HEK293 (cell line): ENCODE results near the gene ITGA3.

ENCODE experiments used
- CTCF ChIA-PET: fragments of 350-600 bp; formaldehyde crosslinking; extraction: SDS; loops from one replicate; lab custom pipeline; 2021; ENCODE audit warnings: antibody characterized with exemption; lab: Yijun Ruan, JAX
- POLR2A ChIA-PET: fragments of 300-600 bp; formaldehyde crosslinking; extraction: SDS; loops from one replicate; lab custom pipeline; 2020; ENCODE audit warnings: antibody characterized with exemption, inconsistent platforms; lab: Yijun Ruan, JAX
- H3K27ac ChIP-seq: fragments of 200-500 bp; sonication (Bioruptor generic); 2 replicates; pipeline ENCODE4 v1.5.1; 2014; ENCODE audit warnings: low read depth, low read length, control low read depth, inconsistent platforms; ENCODE audit errors: extremely low read depth
- H3K36me3 ChIP-seq, 2 experiments: fragments of 200-500 bp in 1 of 2; sonication (Bioruptor generic) in 1 of 2; 1 replicate in 1 of 2; 2 replicates in 1 of 2; pipeline ENCODE4 v1.5.1; 2014 to 2017; ENCODE audit warnings: inconsistent platforms in 2 of 2, low read length in 2 of 2; ENCODE audit not compliant: control insufficient read depth in 2 of 2, insufficient read depth in 1 of 2
- H3K4me1 ChIP-seq: fragments of 200-500 bp; sonication (Bioruptor generic); 2 replicates; pipeline ENCODE4 v1.5.1; 2014; ENCODE audit warnings: mild to moderate bottlenecking, low read length, inconsistent platforms; ENCODE audit not compliant: control insufficient read depth, insufficient read depth
- H3K4me3 ChIP-seq: 2 replicates; pipeline ENCODE4 v1.5.1; 2011; ENCODE audit warnings: low read depth, mild to moderate bottlenecking, control low read depth, low read length, moderate library complexity
- H3K9me3 ChIP-seq: fragments of 200-500 bp; sonication (Bioruptor generic); 2 replicates; pipeline ENCODE4 v1.5.1; 2014; ENCODE audit warnings: low read depth, low read length, inconsistent platforms; ENCODE audit not compliant: control insufficient read depth, insufficient read depth
- EGR2 ChIP-seq: fragments of 450-650 bp; formaldehyde crosslinking; IDR thresholded peaks from 2 replicates; pipeline ENCODE4 v1.5.1; 2016; ENCODE audit warnings: low read depth, missing biosample characterization, missing genetic modification characterization
- HOXA7 ChIP-seq: sonication (generic); formaldehyde crosslinking; IDR thresholded peaks from 2 replicates; pipeline ENCODE4 v1.8.1; 2022; ENCODE audit warnings: missing genetic modification reagents, borderline replicate concordance
- ZFHX2 ChIP-seq: fragments of 450-650 bp; formaldehyde crosslinking; conservative IDR thresholded peaks from 2 replicates; pipeline ENCODE4 v1.5.1; 2016; ENCODE audit warnings: missing biosample characterization, missing genetic modification characterization
- ZNF146 ChIP-seq: fragments of 450-650 bp; formaldehyde crosslinking; IDR thresholded peaks from 2 replicates; pipeline ENCODE4 v1.5.1; 2016; ENCODE audit warnings: missing biosample characterization, missing genetic modification characterization
- ZNF211 ChIP-seq: fragments of 450-650 bp; formaldehyde crosslinking; IDR thresholded peaks from 2 replicates; pipeline ENCODE4 v1.5.1; 2016; ENCODE audit warnings: low read depth, missing biosample characterization, missing genetic modification characterization
- ZNF292 ChIP-seq: fragments of 450-650 bp; formaldehyde crosslinking; IDR thresholded peaks from 2 replicates; pipeline ENCODE4 v1.5.1; 2016; ENCODE audit warnings: low read depth, missing biosample characterization, missing genetic modification characterization, borderline replicate concordance
- ZNF391 ChIP-seq: fragments of 450-650 bp; formaldehyde crosslinking; IDR thresholded peaks from 2 replicates; pipeline ENCODE4 v1.5.1; 2016; ENCODE audit warnings: low read depth, missing biosample characterization, missing genetic modification characterization, borderline replicate concordance
- ZNF514 ChIP-seq: fragments of 450-650 bp; formaldehyde crosslinking; IDR thresholded peaks from 2 replicates; pipeline ENCODE4 v1.5.1; 2016; ENCODE audit warnings: missing biosample characterization, missing genetic modification characterization
- ZNF529 ChIP-seq: fragments of 450-650 bp; formaldehyde crosslinking; IDR thresholded peaks from 2 replicates; pipeline ENCODE4 v1.5.1; 2017; ENCODE audit warnings: missing genetic modification characterization, missing biosample characterization; ENCODE audit not compliant: insufficient replicate concordance
- ZNF621 ChIP-seq: fragments of 450-650 bp; formaldehyde crosslinking; IDR thresholded peaks from 2 replicates; pipeline ENCODE4 v1.5.1; 2017; ENCODE audit warnings: missing biosample characterization, missing genetic modification characterization
- ZNF658 ChIP-seq: fragments of 450-650 bp; formaldehyde crosslinking; IDR thresholded peaks from 2 replicates; pipeline ENCODE4; 2016; ENCODE audit warnings: missing biosample characterization, missing genetic modification characterization
- ZNF785 ChIP-seq: fragments of 450-650 bp; formaldehyde crosslinking; IDR thresholded peaks from 2 replicates; pipeline ENCODE4 v1.5.1; 2016; ENCODE audit warnings: missing biosample characterization, missing genetic modification characterization
- ZSCAN16 ChIP-seq: fragments of 450-650 bp; formaldehyde crosslinking; IDR thresholded peaks from 2 replicates; pipeline ENCODE4 v1.5.1; 2016; ENCODE audit warnings: missing biosample characterization, missing genetic modification characterization
- TF ChIP-seq, protein P1 (sequence below): fragments of 450-650 bp; formaldehyde crosslinking; IDR thresholded peaks from 2 replicates; pipeline ENCODE4 v1.5.1; 2016; ENCODE audit warnings: missing biosample characterization, missing genetic modification characterization
- TF ChIP-seq, protein P2 (sequence below): fragments of 450-650 bp; formaldehyde crosslinking; IDR thresholded peaks from 2 replicates; pipeline ENCODE4 v1.5.1; 2016; ENCODE audit warnings: missing biosample characterization, missing genetic modification characterization
- TF ChIP-seq, protein P3 (sequence below): fragments of 450-650 bp; formaldehyde crosslinking; IDR thresholded peaks from 2 replicates; pipeline ENCODE4 v1.5.1; 2016; ENCODE audit warnings: missing biosample characterization, missing genetic modification characterization
- TF ChIP-seq, protein P4 (sequence below): fragments of 450-650 bp; formaldehyde crosslinking; IDR thresholded peaks from 2 replicates; pipeline ENCODE4 v1.5.1; 2017; ENCODE audit warnings: missing biosample characterization, missing genetic modification characterization
- TF ChIP-seq, protein P5 (sequence below): fragments of 450-650 bp; formaldehyde crosslinking; IDR thresholded peaks from 2 replicates; pipeline ENCODE4 v1.5.1; 2016; ENCODE audit warnings: missing biosample characterization, missing genetic modification characterization
- TF ChIP-seq, protein P6 (sequence below): fragments of 450-650 bp; formaldehyde crosslinking; IDR thresholded peaks from 2 replicates; pipeline ENCODE4 v1.5.1; 2017; ENCODE audit warnings: missing biosample characterization, missing genetic modification characterization

Gene ITGA3

DNA sequence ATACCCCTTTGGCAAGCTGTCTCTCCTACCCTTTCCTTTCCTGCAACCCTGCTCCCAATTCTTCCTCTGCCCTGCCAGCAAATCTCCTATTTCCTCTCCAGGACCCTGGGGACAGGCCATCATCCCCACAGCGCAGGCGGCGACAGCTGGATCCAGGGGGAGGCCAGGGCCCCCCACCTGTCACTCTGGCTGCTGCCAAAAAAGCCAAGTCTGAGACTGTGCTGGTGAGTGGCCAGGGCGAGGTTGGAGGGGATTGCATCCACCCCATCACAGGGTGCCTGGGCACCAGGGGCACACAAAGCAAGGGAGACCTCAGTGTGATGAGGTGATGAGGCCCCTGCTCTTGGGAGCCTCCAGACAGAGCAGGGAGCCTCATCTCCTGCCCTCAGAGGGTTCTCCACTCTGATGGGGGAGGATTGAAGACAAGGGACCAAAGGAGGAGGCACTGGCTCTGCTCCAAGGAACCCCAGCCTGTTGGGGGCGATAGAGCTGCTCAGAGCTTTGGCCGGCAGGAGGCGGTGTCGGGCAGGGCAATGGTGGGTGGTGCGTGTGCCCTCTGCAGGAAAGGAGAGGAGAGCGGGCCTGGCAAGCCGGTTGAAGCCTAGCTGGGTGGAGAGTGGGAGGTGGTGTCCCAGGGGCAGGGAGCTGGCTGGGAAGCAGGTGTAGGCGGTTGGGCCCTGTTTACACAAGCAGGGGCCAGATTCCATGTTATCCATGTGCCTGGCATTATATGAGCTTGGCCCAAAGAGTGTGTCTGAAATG lies 23.6 kb downstream of the ITGA3 start:
- ChIA-PET POLR2A (interaction anchor here (1.2 kb wide), 1 partner anchor 24 kb away, joined by 4 read pairs; the partner anchor contains the start of gene ITGA3), CTCF (interaction anchor here (0.6 to 5.9 kb wide), 17 partner anchors 14 to 1311 kb away, joined by 3 to 50 read pairs (median 3); partner anchors contain the start of genes ITGA3 and PDK2)
- Histone ChIP-seq H3K4me3 (no peak overlapping the region), H3K4me1 (no peaks in the 10 kb centered on the region), H3K9me3 (no peaks in the 10 kb centered on the region), H3K36me3 (peaks cover 0 to 45% of the 10 kb centered on the region in 2 experiments; a peak in 2 of 3 replicates), H3K27ac (no peak overlapping the region)
- TF ChIP-seq ZNF529 (no peak), EGR2 (tag by site-specific recombination) (peak; percentile 98), ZFHX2 (tag by site-specific recombination) (peak; percentile 99), ZNF785 (tag by site-specific recombination) (peak; percentile 84), ZNF211 (tag by site-specific recombination) (no peak), ZNF514 (tag by site-specific recombination) (no peak), ZSCAN16 (tag by site-specific recombination) (no peak), ZNF146 (tag by site-specific recombination) (no peak), ZNF658 (tag by site-specific recombination) (no peak), ZNF391 (no peak), HOXA7 (CRISPR knock-in tag) (no peak), ZNF621 (no peak)
- TF ChIP-seq, protein P1, sequence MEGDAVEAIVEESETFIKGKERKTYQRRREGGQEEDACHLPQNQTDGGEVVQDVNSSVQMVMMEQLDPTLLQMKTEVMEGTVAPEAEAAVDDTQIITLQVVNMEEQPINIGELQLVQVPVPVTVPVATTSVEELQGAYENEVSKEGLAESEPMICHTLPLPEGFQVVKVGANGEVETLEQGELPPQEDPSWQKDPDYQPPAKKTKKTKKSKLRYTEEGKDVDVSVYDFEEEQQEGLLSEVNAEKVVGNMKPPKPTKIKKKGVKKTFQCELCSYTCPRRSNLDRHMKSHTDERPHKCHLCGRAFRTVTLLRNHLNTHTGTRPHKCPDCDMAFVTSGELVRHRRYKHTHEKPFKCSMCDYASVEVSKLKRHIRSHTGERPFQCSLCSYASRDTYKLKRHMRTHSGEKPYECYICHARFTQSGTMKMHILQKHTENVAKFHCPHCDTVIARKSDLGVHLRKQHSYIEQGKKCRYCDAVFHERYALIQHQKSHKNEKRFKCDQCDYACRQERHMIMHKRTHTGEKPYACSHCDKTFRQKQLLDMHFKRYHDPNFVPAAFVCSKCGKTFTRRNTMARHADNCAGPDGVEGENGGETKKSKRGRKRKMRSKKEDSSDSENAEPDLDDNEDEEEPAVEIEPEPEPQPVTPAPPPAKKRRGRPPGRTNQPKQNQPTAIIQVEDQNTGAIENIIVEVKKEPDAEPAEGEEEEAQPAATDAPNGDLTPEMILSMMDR (tag by site-specific recombination) = peak; percentile 87
- TF ChIP-seq, protein P2, sequence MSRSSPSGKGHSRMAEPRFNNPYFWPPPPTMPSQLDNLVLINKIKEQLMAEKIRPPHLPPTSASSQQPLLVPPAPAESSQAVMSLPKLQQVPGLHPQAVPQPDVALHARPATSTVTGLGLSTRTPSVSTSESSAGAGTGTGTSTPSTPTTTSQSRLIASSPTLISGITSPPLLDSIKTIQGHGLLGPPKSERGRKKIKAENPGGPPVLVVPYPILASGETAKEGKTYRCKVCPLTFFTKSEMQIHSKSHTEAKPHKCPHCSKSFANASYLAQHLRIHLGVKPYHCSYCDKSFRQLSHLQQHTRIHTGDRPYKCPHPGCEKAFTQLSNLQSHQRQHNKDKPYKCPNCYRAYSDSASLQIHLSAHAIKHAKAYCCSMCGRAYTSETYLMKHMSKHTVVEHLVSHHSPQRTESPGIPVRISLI (tag by site-specific recombination) = no peak
- TF ChIP-seq, protein P3, sequence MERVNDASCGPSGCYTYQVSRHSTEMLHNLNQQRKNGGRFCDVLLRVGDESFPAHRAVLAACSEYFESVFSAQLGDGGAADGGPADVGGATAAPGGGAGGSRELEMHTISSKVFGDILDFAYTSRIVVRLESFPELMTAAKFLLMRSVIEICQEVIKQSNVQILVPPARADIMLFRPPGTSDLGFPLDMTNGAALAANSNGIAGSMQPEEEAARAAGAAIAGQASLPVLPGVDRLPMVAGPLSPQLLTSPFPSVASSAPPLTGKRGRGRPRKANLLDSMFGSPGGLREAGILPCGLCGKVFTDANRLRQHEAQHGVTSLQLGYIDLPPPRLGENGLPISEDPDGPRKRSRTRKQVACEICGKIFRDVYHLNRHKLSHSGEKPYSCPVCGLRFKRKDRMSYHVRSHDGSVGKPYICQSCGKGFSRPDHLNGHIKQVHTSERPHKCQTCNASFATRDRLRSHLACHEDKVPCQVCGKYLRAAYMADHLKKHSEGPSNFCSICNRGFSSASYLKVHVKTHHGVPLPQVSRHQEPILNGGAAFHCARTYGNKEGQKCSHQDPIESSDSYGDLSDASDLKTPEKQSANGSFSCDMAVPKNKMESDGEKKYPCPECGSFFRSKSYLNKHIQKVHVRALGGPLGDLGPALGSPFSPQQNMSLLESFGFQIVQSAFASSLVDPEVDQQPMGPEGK = 0 out of 2 replicates have a peak, but pooled peaks have one; percentile 17
- TF ChIP-seq, protein P4, sequence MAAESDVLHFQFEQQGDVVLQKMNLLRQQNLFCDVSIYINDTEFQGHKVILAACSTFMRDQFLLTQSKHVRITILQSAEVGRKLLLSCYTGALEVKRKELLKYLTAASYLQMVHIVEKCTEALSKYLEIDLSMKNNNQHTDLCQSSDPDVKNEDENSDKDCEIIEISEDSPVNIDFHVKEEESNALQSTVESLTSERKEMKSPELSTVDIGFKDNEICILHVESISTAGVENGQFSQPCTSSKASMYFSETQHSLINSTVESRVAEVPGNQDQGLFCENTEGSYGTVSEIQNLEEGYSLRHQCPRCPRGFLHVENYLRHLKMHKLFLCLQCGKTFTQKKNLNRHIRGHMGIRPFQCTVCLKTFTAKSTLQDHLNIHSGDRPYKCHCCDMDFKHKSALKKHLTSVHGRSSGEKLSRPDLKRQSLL (tag by site-specific recombination) = peak; percentile 60; the same call in 1 of the 2 replicates

DNA sequence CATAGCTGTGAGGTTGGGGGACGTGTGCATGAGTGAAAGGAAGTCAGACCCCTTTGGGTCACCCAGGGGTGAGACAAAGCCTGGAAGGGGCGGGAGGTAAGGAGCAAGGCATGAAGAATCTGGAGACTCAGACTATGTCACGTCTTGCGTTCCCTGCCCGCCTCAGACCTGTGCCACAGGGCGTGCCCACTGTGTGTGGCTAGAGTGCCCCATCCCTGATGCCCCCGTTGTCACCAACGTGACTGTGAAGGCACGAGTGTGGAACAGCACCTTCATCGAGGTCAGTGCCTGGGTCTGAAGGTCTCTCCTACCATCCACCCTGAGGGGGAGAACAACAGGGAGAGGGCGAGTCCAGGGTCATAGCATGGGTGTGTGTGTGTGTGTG lies 24.2 kb downstream of the ITGA3 start:
- Histone ChIP-seq H3K4me3 (no peak overlapping the region), H3K9me3 (no peaks in the 10 kb centered on the region), H3K27ac (no peak overlapping the region), H3K36me3 (peaks cover 0 to 43% of the 10 kb centered on the region in 2 experiments; a peak in 2 of 3 replicates), H3K4me1 (no peaks in the 10 kb centered on the region)
- CTCF ChIA-PET = interaction anchor here (0.6 to 5.9 kb wide), 16 partner anchors 14 to 1312 kb away, joined by 3 to 50 read pairs (median 3); partner anchors contain the start of genes ITGA3 and PDK2
- POLR2A ChIA-PET = interaction anchor here (1.2 kb wide), 1 partner anchor 25 kb away, joined by 4 read pairs; the partner anchor contains the start of gene ITGA3
- TF ChIP-seq, protein P5, sequence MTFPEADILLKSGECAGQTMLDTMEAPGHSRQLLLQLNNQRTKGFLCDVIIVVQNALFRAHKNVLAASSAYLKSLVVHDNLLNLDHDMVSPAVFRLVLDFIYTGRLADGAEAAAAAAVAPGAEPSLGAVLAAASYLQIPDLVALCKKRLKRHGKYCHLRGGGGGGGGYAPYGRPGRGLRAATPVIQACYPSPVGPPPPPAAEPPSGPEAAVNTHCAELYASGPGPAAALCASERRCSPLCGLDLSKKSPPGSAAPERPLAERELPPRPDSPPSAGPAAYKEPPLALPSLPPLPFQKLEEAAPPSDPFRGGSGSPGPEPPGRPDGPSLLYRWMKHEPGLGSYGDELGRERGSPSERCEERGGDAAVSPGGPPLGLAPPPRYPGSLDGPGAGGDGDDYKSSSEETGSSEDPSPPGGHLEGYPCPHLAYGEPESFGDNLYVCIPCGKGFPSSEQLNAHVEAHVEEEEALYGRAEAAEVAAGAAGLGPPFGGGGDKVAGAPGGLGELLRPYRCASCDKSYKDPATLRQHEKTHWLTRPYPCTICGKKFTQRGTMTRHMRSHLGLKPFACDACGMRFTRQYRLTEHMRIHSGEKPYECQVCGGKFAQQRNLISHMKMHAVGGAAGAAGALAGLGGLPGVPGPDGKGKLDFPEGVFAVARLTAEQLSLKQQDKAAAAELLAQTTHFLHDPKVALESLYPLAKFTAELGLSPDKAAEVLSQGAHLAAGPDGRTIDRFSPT = 0 out of 2 replicates have a peak, but pooled peaks have one; percentile 51
- TF ChIP-seq, protein P6, sequence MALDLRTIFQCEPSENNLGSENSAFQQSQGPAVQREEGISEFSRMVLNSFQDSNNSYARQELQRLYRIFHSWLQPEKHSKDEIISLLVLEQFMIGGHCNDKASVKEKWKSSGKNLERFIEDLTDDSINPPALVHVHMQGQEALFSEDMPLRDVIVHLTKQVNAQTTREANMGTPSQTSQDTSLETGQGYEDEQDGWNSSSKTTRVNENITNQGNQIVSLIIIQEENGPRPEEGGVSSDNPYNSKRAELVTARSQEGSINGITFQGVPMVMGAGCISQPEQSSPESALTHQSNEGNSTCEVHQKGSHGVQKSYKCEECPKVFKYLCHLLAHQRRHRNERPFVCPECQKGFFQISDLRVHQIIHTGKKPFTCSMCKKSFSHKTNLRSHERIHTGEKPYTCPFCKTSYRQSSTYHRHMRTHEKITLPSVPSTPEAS (tag by site-specific recombination) = peak; percentile 28; the same call in 1 of the 2 replicates
- no peak for TF ChIP-seq ZNF292 (tag by site-specific recombination)
